Stomach (tissue), 9 donors: Measurements from ENCODE around the gene THAP10. TPM values are rescaled to one million over a fixed set of nuclear protein-coding genes. Genes with fewer than 3 reads are reported as not detected.

Experiments used
- DNase-seq, 2 donors: peaks; one replicate each; pipeline versions ENCODE4 v3.0.0 to v3.0.0-alpha.2; 2013 to 2019
- H3K27ac ChIP-seq, 5 donors: fragments of 200-600 bp in 4 of 5; sonication (generic) in 4 of 5; one replicate each; pipeline ENCODE4 v1.5.1; 2013 to 2019; ENCODE audit warnings: mild to moderate bottlenecking in 1 of 5, moderate library complexity in 1 of 5
- H3K27me3 ChIP-seq, 3 donors: fragments of 200-600 bp; sonication (generic); one replicate each; pipeline ENCODE4 v1.5.1; 2017 to 2019; ENCODE audit warnings: mixed run types in 1 of 3
- H3K36me3 ChIP-seq, 4 donors: fragments of 200-600 bp; sonication (generic); 1 replicate in 3 of 4; 2 replicates in 1 of 4; pipeline ENCODE4 v1.5.1; 2016 to 2019
- H3K4me1 ChIP-seq, 4 donors: fragments of 200-600 bp; sonication (generic); one replicate each; pipeline ENCODE4 v1.5.1; 2016 to 2019
- H3K4me3 ChIP-seq, 4 donors: fragments of 200-600 bp; sonication (generic) in 3 of 4; one replicate each; pipeline ENCODE4 v1.5.1; 2016 to 2019; ENCODE audit warnings: mild to moderate bottlenecking in 1 of 4
- H3K9me3 ChIP-seq, 4 donors: fragments of 200-600 bp; sonication (generic); one replicate each; pipeline ENCODE4 v1.5.1; 2016 to 2019
- EP300 ChIP-seq: sonication (generic); formaldehyde crosslinking; IDR thresholded peaks from one replicate; pipeline ENCODE4 v1.6.1; 2017; ENCODE audit warnings: antibody characterized with exemption
- POLR2A ChIP-seq, 4 donors: fragments of 450-650 bp; IDR thresholded peaks; one replicate each; pipeline ENCODE4 v1.6.1; 2016; ENCODE audit warnings: antibody characterized with exemption in 4 of 4, control low read depth in 2 of 4, mild to moderate bottlenecking in 1 of 4, moderate library complexity in 1 of 4
- POLR2AphosphoS5 ChIP-seq, 3 donors: sonication (generic); formaldehyde crosslinking; IDR thresholded peaks; one replicate each; pipeline ENCODE4 v1.6.1; 2016; ENCODE audit warnings: antibody characterized with exemption in 3 of 3
- WGBS, 5 donors: extraction: QIAGEN DNeasy Blood & Tissue Kit in 3 of 5; methylation state at CpG; one replicate each; pipeline versions ENCODE4 v1.1.5 to v1.1.7; 2013 to 2018; 5-methylcytosine and 5-hydroxymethylcytosine counted together
- intact Hi-C: fragments of 100-400 bp; cut with DNase I; formaldehyde crosslinking; loops from one replicate; pipeline ENCODE4 v1.15.1; 2023; ENCODE audit warnings: low total_unique reads
- polyA plus RNA-seq, 3 donors: library from polyadenylated mRNA; stranded (reverse); fragments of 200-250 nt; gene quantifications; one replicate each; pipeline ENCODE4 v1.2.3, GENCODE V29; 2013
- total RNA-seq, 5 donors: library from RNA; depleted of rRNA; stranded (reverse); fragments of >200 nt; gene quantifications; one replicate each; pipeline versions ENCODE4 v1.1.0 to v1.2.3, GENCODE V29; 2014 to 2016
- TF ChIP-seq, protein P1 (sequence below), 7 experiments: fragments of 450-650 bp in 4 of 7; fragments of 200-600 bp in 3 of 7; sonication (generic) in 3 of 7; IDR thresholded peaks; one replicate each; pipeline ENCODE4 v1.5.1; 2016 to 2019; ENCODE audit warnings: antibody characterized with exemption in 7 of 7, control low read depth in 2 of 7, mild to moderate bottlenecking in 1 of 7
- donor health status: healthy with polysubstance abuse.
- donor health status: Bipolar disorder and iron deficiency.
- donor health status: healthy.

The THAP10 gene
- total and polyA plus RNA-seq, 8 donors, result 0.72 to 4.5 (median 2.4) TPM; not detected in 1

DNA sequence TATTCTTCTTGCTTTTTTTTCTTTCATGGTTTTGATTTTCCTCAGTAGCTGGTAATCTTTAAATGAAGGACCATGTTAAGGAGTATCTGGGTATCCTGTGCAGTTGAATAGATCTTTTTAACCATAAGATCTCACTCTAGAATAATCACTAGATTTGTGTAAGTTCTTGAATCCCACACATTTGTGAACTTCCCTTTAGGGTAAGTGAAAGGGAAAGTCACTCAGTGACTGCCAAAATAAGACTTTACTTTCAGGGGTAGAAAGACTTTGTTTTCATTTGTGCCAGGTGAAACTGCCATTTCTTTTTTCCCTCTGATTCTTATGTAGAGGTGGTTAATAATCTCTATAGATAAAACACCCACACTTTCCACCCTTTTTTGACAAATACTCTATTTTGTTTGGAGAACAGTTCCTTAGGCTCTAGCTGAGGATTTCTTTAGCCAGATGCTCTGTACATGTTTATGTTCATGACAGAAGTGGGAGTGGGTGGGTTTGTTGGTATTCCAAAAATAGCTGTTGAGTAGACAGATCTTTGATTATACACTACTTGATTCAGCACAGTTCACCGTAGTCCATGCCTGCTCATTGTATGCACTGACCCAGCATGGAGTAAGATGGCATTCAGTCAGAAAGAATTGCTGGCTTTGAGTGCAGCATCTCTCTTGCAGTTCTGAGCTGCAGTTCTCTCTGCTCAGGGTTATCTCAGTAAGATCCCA is 28.9 kb upstream of the THAP10 start:
- DNase-seq, result peak in 1 of 2 donors; percentile 5
- Histone ChIP-seq H3K9me3 (no peaks in the 10 kb centered on the region), H3K4me3 (no peak overlapping the region), H3K27ac (no peak overlapping the region), H3K27me3 (no peaks in the 10 kb centered on the region), H3K36me3 (peaks cover 0 to 12% (median 0%) of the 10 kb centered on the region in 4 donors), H3K4me1 (no peaks in the 10 kb centered on the region)
- TF ChIP-seq POLR2AphosphoS5 (IDR thresholded peaks at IDR 0.05) (no peak), POLR2A (IDR thresholded peaks at IDR 0.05) (no peak), EP300 (no peak)
- TF ChIP-seq, protein P1, sequence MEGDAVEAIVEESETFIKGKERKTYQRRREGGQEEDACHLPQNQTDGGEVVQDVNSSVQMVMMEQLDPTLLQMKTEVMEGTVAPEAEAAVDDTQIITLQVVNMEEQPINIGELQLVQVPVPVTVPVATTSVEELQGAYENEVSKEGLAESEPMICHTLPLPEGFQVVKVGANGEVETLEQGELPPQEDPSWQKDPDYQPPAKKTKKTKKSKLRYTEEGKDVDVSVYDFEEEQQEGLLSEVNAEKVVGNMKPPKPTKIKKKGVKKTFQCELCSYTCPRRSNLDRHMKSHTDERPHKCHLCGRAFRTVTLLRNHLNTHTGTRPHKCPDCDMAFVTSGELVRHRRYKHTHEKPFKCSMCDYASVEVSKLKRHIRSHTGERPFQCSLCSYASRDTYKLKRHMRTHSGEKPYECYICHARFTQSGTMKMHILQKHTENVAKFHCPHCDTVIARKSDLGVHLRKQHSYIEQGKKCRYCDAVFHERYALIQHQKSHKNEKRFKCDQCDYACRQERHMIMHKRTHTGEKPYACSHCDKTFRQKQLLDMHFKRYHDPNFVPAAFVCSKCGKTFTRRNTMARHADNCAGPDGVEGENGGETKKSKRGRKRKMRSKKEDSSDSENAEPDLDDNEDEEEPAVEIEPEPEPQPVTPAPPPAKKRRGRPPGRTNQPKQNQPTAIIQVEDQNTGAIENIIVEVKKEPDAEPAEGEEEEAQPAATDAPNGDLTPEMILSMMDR (IDR thresholded peaks at IDR 0.05), result no peak
- intact Hi-C loops, result no loop called here
- 13 to 33% (median 23%) methylated on average over 1 of the region's 1 CpG for WGBS, 5 donors

DNA sequence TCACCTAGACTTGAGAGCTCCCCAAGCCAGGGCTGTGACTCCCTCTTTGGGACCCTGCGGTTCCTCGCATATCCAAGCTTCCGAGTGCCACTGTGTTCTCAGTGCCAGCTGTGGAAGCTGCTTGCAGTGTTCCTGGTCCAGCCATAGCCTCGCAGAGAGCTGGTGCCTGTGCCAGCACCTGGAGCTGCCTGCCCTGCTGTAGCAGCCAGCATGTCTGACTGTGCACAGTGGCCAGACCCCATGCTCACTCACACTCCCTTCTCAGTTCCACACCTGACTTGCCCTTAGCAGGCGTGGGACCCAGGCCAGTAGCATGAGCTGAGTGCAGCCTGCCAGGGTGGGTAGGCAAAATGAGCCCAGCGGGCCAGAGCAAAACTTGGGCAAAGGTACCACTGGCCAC is 25.7 kb upstream of the THAP10 start:
- TF ChIP-seq POLR2AphosphoS5 (IDR thresholded peaks at IDR 0.05) (no peak), POLR2A (IDR thresholded peaks at IDR 0.05) (no peak), EP300 (no peak)
- TF ChIP-seq, protein P1 (IDR thresholded peaks at IDR 0.05), result no peak
- intact Hi-C loops, result no loop called here

DNA sequence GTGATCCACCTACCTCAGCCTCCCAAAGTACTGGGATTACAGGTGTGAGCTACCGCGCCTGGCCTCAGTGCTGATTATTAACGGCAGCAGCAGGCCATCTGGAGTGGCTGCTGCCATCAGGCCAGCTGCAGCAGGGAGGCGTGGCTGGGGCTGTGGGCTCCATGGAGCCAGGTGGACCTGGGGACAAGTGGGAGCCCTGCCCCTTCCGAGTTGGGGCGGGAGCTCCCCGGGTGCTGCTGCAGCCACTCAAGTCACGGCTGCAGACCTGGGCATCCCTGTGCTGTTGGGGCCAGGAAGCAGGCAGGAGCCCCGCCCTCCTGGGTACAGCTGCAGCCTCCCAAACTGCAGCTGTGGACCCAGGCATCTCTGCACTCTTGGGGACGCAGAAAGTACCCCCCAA is 24.3 kb upstream of the THAP10 start:
- 94 to 95% (median 94%) methylated on average over 2 to 10 of the region's 10 CpGs for WGBS, 5 donors
- H3K9me3 ChIP-seq, result no peaks in the 10 kb centered on the region
- H3K4me1 ChIP-seq, result no peaks in the 10 kb centered on the region
- intact Hi-C loops, result no loop called here
- H3K36me3 ChIP-seq, result peaks cover 0 to 16% (median 3%) of the 10 kb centered on the region in 4 donors
- TF ChIP-seq, protein P1 (IDR thresholded peaks at IDR 0.05), result no peak
- TF ChIP-seq POLR2A (IDR thresholded peaks at IDR 0.05), result no peak
- no peak for TF ChIP-seq EP300
- TF ChIP-seq POLR2AphosphoS5 (IDR thresholded peaks at IDR 0.05), result no peak
- H3K27ac ChIP-seq, result no peak overlapping the region
- no peak for DNase-seq
- H3K27me3 ChIP-seq, result no peaks in the 10 kb centered on the region
- no peak overlapping the region for H3K4me3 ChIP-seq

More for the DNA sequence above, 25.7 kb upstream of the THAP10 start:
- Histone ChIP-seq H3K27me3 (no peaks in the 10 kb centered on the region), H3K4me3 (no peak overlapping the region), H3K27ac (no peak overlapping the region), H3K36me3 (peaks cover 0 to 16% (median 3%) of the 10 kb centered on the region in 4 donors), H3K9me3 (no peaks in the 10 kb centered on the region), H3K4me1 (no peaks in the 10 kb centered on the region)
- 92 to 98% (median 95%) methylated on average over 2 to 6 of the region's 6 CpGs for WGBS, 5 donors
- no peak for DNase-seq

DNA sequence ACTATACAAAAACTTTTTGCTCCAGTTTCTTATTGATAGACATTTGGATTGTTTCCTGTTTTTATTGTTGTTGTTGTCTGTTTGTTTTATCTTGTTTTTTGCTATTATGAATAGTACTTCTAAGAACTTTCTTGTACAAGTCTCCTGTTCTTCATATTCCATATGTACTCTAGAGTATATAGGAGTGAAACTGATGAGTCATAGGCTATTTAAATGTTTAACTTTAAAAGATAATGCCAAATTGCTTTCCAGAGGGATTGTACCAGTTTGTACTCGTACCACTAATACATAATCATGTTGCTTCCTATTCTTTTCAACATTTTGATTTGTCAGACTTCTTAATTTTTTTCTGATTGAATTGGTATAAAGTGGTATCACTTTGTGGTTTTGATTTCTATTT is 20.0 kb upstream of the THAP10 start:
- no peak for DNase-seq
- Histone ChIP-seq H3K27me3 (no peaks in the 10 kb centered on the region), H3K9me3 (peaks cover 10 to 18% (median 11%) of the 10 kb centered on the region in 4 donors), H3K27ac (no peak overlapping the region), H3K4me3 (no peak overlapping the region), H3K4me1 (no peaks in the 10 kb centered on the region), H3K36me3 (peaks cover 2 to 34% (median 15%) of the 10 kb centered on the region in 4 donors)
- TF ChIP-seq POLR2A (IDR thresholded peaks at IDR 0.05), result no peak
- TF ChIP-seq POLR2AphosphoS5 (IDR thresholded peaks at IDR 0.05), result no peak
- TF ChIP-seq, protein P1 (IDR thresholded peaks at IDR 0.05), result no peak
- no peak for TF ChIP-seq EP300
- WGBS, 5 donors, result 47 to 70% (median 53%) methylated on average over 1 of the region's 1 CpG
- intact Hi-C loops, result no loop called here
